IMR-90 (cell line): ENCODE data around the gene RHOBTB3. TPM values are rescaled to one million over a fixed set of nuclear protein-coding genes. Genes with fewer than 3 reads are reported as not detected.

Experiments used
- ATAC-seq: fragments of 200-7000 bp; cut with Tn5 transposase; 2 replicates; pipeline ENCODE4 v1.9.1; 2020; ENCODE audit warnings: low read depth, mild to moderate bottlenecking, moderate library complexity
- BruUV-seq: library from RNA; stranded (reverse); fragments of 400-500 nt; replicated peaks from 2 replicates; lab custom pipeline; 2021; lab: Mats Ljungman, UMichigan
- CTCF ChIA-PET: fragments of 300-600 bp; formaldehyde crosslinking; extraction: SDS; loops from one replicate; lab custom pipeline; 2021; ENCODE audit warnings: antibody characterized with exemption; lab: Yijun Ruan, JAX
- POLR2A ChIA-PET: fragments of 300-600 bp; sonication (Branson Sonifier 250); formaldehyde crosslinking; loops from one replicate; lab custom pipeline; 2022; ENCODE audit warnings: antibody characterized with exemption; ENCODE audit not compliant: unreplicated experiment; lab: Charles Lee
- DNase-seq: peaks from one replicate; pipeline ENCODE4 v3.0.0; 2013
- H2AFZ ChIP-seq: replicated peaks from 2 replicates; pipeline ENCODE3; 2013; ENCODE audit warnings: low read length, mild to moderate bottlenecking; ENCODE audit not compliant: poor library complexity
- H2AK5ac ChIP-seq: 2 replicates; pipeline ENCODE4 v1.6.1; 2013; ENCODE audit warnings: low read depth, low read length, inconsistent platforms
- H2AK9ac ChIP-seq: replicated peaks from 2 replicates; pipeline ENCODE3; 2013; ENCODE audit warnings: mild to moderate bottlenecking, low read depth, low read length, moderate library complexity; ENCODE audit not compliant: poor library complexity
- H2BK120ac ChIP-seq: 2 replicates; pipeline ENCODE4 v1.6.1; 2013; ENCODE audit warnings: low read depth, low read length, inconsistent platforms
- H2BK15ac ChIP-seq: 3 replicates; pipeline ENCODE4 v1.6.1; 2013; ENCODE audit warnings: low read depth, low read length, inconsistent platforms
- H2BK20ac ChIP-seq: 2 replicates; pipeline ENCODE4 v1.6.1; 2013; ENCODE audit warnings: low read depth, mild to moderate bottlenecking, inconsistent platforms, low read length, moderate library complexity
- H2BK5ac ChIP-seq: 2 replicates; pipeline ENCODE4 v1.6.1; 2013; ENCODE audit warnings: mild to moderate bottlenecking, low read depth, low read length, inconsistent platforms; ENCODE audit not compliant: poor library complexity, severe bottlenecking
- H3K14ac ChIP-seq: replicated peaks from 2 replicates; pipeline ENCODE4 v1.6.1; 2013; ENCODE audit warnings: low read depth, low read length, inconsistent platforms
- H3K18ac ChIP-seq: 2 replicates; pipeline ENCODE4 v1.6.1; 2013; ENCODE audit warnings: low read depth, low read length, control low read depth
- H3K23ac ChIP-seq: 2 replicates; pipeline ENCODE4 v1.6.1; 2013; ENCODE audit warnings: low read depth, low read length, inconsistent platforms
- H3K27ac ChIP-seq: 2 replicates; pipeline ENCODE4 v1.5.1; 2013; ENCODE audit warnings: mild to moderate bottlenecking, control low read depth, low read length; ENCODE audit not compliant: insufficient read depth
- H3K27me3 ChIP-seq: 2 replicates; pipeline ENCODE4 v1.6.1; 2013; ENCODE audit warnings: low read length; ENCODE audit not compliant: control insufficient read depth, insufficient read depth
- H3K36me3 ChIP-seq: 2 replicates; pipeline ENCODE4 v1.6.1; 2013; ENCODE audit warnings: low read length, mixed read lengths; ENCODE audit not compliant: control insufficient read depth, insufficient read depth
- H3K4ac ChIP-seq: 2 replicates; pipeline ENCODE4 v1.6.1; 2013; ENCODE audit warnings: low read depth, low read length, inconsistent platforms
- H3K4me1 ChIP-seq: 2 replicates; pipeline ENCODE4 v1.6.1; 2013; ENCODE audit warnings: low read length, mixed read lengths; ENCODE audit not compliant: control insufficient read depth, insufficient read depth
- H3K4me2 ChIP-seq: 2 replicates; pipeline ENCODE4 v1.6.1; 2013; ENCODE audit warnings: low read depth, mild to moderate bottlenecking, control low read depth, low read length, moderate library complexity
- H3K4me3 ChIP-seq: 2 replicates; pipeline ENCODE4 v1.5.1; 2013; ENCODE audit warnings: low read depth, mild to moderate bottlenecking, control low read depth, low read length, moderate library complexity; ENCODE audit not compliant: insufficient read depth
- H3K56ac ChIP-seq: 2 replicates; pipeline ENCODE4 v1.6.1; 2013; ENCODE audit warnings: low read length, inconsistent platforms; ENCODE audit not compliant: insufficient read depth; ENCODE audit errors: extremely low read depth
- H3K79me1 ChIP-seq, 2 experiments: 2 replicates each; pipeline ENCODE4 v1.6.1; 2013; ENCODE audit warnings: low read length in 2 of 2, inconsistent platforms in 1 of 2, low read depth in 1 of 2
- H3K9ac ChIP-seq: 2 replicates; pipeline ENCODE4 v1.6.1; 2013; ENCODE audit warnings: low read depth, low read length, control low read depth
- H3K9me1 ChIP-seq: 2 replicates; pipeline ENCODE4 v1.6.1; 2013; ENCODE audit warnings: low read length, inconsistent platforms; ENCODE audit not compliant: insufficient read depth
- H3K9me3 ChIP-seq: 2 replicates; pipeline ENCODE4 v1.6.1; 2013; ENCODE audit warnings: low read length; ENCODE audit not compliant: control insufficient read depth, insufficient read depth
- H4K20me1 ChIP-seq: 2 replicates; pipeline ENCODE4 v1.6.1; 2013; ENCODE audit warnings: low read length, inconsistent platforms; ENCODE audit not compliant: insufficient read depth
- H4K5ac ChIP-seq: 2 replicates; pipeline ENCODE4 v1.6.1; 2013; ENCODE audit warnings: mild to moderate bottlenecking, low read depth, low read length, control low read depth
- H4K8ac ChIP-seq, 2 experiments: 2 replicates each; pipeline ENCODE4 v1.6.1; 2013; ENCODE audit warnings: low read depth in 2 of 2, low read length in 2 of 2, control low read depth in 1 of 2, inconsistent platforms in 1 of 2
- H4K91ac ChIP-seq: 2 replicates; pipeline ENCODE4 v1.6.1; 2013; ENCODE audit warnings: low read depth, low read length, inconsistent platforms; ENCODE audit not compliant: insufficient read depth
- BHLHE40 ChIP-seq: fragments of 150-350 bp; IDR thresholded peaks from 2 replicates; pipeline ENCODE4 v1.6.1; 2016; ENCODE audit warnings: mild to moderate bottlenecking, low read depth, low read length
- CHD1 ChIP-seq: IDR thresholded peaks from 2 replicates; pipeline ENCODE4 v1.6.1; 2012; ENCODE audit warnings: low read depth, low read length, improper control_type of control experiment
- CTCF ChIP-seq: conservative IDR thresholded peaks from 2 replicates; pipeline ENCODE4 v1.5.1; 2012; ENCODE audit warnings: mild to moderate bottlenecking, low read depth, low read length, improper control_type of control experiment
- ELK1 ChIP-seq: fragments of 150-350 bp; IDR thresholded peaks from 2 replicates; pipeline ENCODE4 v1.6.1; 2016; ENCODE audit warnings: low read depth, mild to moderate bottlenecking, low read length, moderate library complexity, borderline replicate concordance
- FOS ChIP-seq: fragments of 150-350 bp; IDR thresholded peaks from 2 replicates; pipeline ENCODE4 v1.6.1; 2016; ENCODE audit warnings: low read depth, low read length
- MAFK ChIP-seq: IDR thresholded peaks from 2 replicates; pipeline ENCODE4 v1.6.1; 2012; ENCODE audit warnings: low read depth, low read length, improper control_type of control experiment
- MXI1 ChIP-seq: IDR thresholded peaks from 2 replicates; pipeline ENCODE4 v1.6.1; 2012; ENCODE audit warnings: low read depth, mild to moderate bottlenecking, low read length, moderate library complexity, borderline replicate concordance
- NFE2L2 ChIP-seq: fragments of 150-350 bp; IDR thresholded peaks from 2 replicates; pipeline ENCODE4 v1.6.1; 2016; ENCODE audit warnings: low read depth, mild to moderate bottlenecking, low read length
- POLR2A ChIP-seq: IDR thresholded peaks from 2 replicates; pipeline ENCODE4 v1.6.1; 2012; ENCODE audit warnings: mild to moderate bottlenecking, low read depth, low read length
- RAD21 ChIP-seq: IDR thresholded peaks from 2 replicates; pipeline ENCODE4 v1.6.1; 2012; ENCODE audit warnings: low read length, improper control_type of control experiment
- USF2 ChIP-seq: fragments of 150-350 bp; IDR thresholded peaks from 2 replicates; pipeline ENCODE4 v1.6.1; 2017; ENCODE audit warnings: mild to moderate bottlenecking, antibody characterized with exemption, low read length, low read depth
- WGBS, 2 experiments: methylation state at CpG; one replicate each; pipeline versions ENCODE4 v1.1.5 to v1.1.7; 2013; ENCODE audit warnings: missing lambda C conversion rate in 2 of 2; ENCODE audit not compliant: insufficient read length in 1 of 2; ENCODE audit errors: extremely low coverage in 2 of 2; 5-methylcytosine and 5-hydroxymethylcytosine counted together
- dilution Hi-C: fragments of 300-500 bp; cut with HindIII; formaldehyde crosslinking; loops from one replicate; pipeline ENCODE4 v1.14.3; 2018; ENCODE audit warnings: low sequenced_read_pairs; ENCODE audit not compliant: unreplicated experiment
- in situ Hi-C: fragments of 300-500 bp; cut with MboI; formaldehyde crosslinking; loops from 3 replicates; pipeline ENCODE4 v1.14.3; 2019; ENCODE audit warnings: low sequenced_read_pairs, inconsistent platforms, mixed read lengths
- intact Hi-C: fragments of 100-400 bp; cut with micrococcal nuclease; formaldehyde crosslinking; loops from 2 replicates; pipeline ENCODE4 v1.10.0; 2022
- polyA plus RNA-seq, 3 experiments: library from polyadenylated mRNA; depleted of rRNA; stranded (reverse); fragments of >200 nt; gene quantifications; 2 replicates each; pipeline ENCODE4 v1.2.3, GENCODE V29; 2012; ENCODE audit warnings: low replicate concordance in 1 of 3
- total RNA-seq: library from RNA; depleted of rRNA; stranded (reverse); fragments of >200 nt; gene quantifications from 2 replicates; pipeline ENCODE4 v1.2.3, GENCODE V29; 2012

The RHOBTB3 gene
- total and polyA plus RNA-seq, 2 of the 4 experiments (the other 2 are of a cell fraction) = 117 to 447 TPM

GRCh38 chr5:95743877-95744276, 12.7 kb downstream of the RHOBTB3 start:
- ChIA-PET CTCF (interaction anchor here (0.9 kb wide), 1 partner anchor 37 kb away, joined by 3 read pairs; no protein-coding TSS in a partner anchor), POLR2A (no interaction called here)
- H2AK5ac ChIP-seq = no peak overlapping the region
- H4K91ac ChIP-seq = no peak overlapping the region
- no peak overlapping the region for H4K5ac ChIP-seq
- H3K18ac ChIP-seq = no peak overlapping the region
- H3K4me1 ChIP-seq = peaks cover 11% of the 10 kb centered on the region
- H3K9me1 ChIP-seq = peaks cover 10% of the 10 kb centered on the region
- no TSS peak for BruUV-seq
- H3K36me3 ChIP-seq = peaks cover 43% of the 10 kb centered on the region
- intact Hi-C loops (no loop called here), dilution Hi-C loops (no loop called here), in situ Hi-C loops (no loop called here)
- peaks cover 17% of the 10 kb centered on the region for H4K20me1 ChIP-seq
- H3K56ac ChIP-seq = no peak overlapping the region
- no peak overlapping the region for H3K4me2 ChIP-seq
- no peak overlapping the region for H3K4ac ChIP-seq
- H4K8ac ChIP-seq = no peak overlapping the region
- no peak for TF ChIP-seq MXI1
- no peak for TF ChIP-seq CHD1
- no peak for TF ChIP-seq POLR2A
- TF ChIP-seq RAD21 = no peak
- no peak for TF ChIP-seq FOS
- no peak for TF ChIP-seq CTCF
- TF ChIP-seq USF2 = no peak
- no peak for TF ChIP-seq NFE2L2
- TF ChIP-seq ELK1 = no peak
- TF ChIP-seq BHLHE40 = no peak
- no peak for TF ChIP-seq MAFK
- no peaks in the 10 kb centered on the region for H3K27me3 ChIP-seq
- DNase-seq = no peak
- peaks cover 28 to 69% of the 10 kb centered on the region in 2 experiments for H3K79me1 ChIP-seq
- no peak overlapping the region; the same call in 1 of the 2 replicates for H2BK20ac ChIP-seq
- WGBS, 2 experiments = no CpG with 5 or more reads among the region's 1 CpG
- no peak overlapping the region for H3K9ac ChIP-seq
- no peak overlapping the region for H2AFZ ChIP-seq
- H2BK5ac ChIP-seq = no peak overlapping the region
- H3K27ac ChIP-seq = no peak overlapping the region
- no peak; the same call in 1 of the 2 replicates for ATAC-seq
- no peak overlapping the region for H2AK9ac ChIP-seq
- no peak overlapping the region for H2BK120ac ChIP-seq
- H3K9me3 ChIP-seq = no peaks in the 10 kb centered on the region
- H3K4me3 ChIP-seq = no peak overlapping the region
- H3K14ac ChIP-seq = no peak overlapping the region
- no peak overlapping the region for H2BK15ac ChIP-seq
- H3K23ac ChIP-seq = no peak overlapping the region
